IgD-negative memory B cell (primary cell): ENCODE data around the gene SYNDIG1. TPM values are rescaled to one million over a fixed set of nuclear protein-coding genes. Genes with fewer than 3 reads are reported as not detected.
A peak's percentile ranks its signal among the peaks of the same experiment; 100 is the strongest.

Source experiments
- H3K27ac Mint-ChIP-seq, 3 donors: one replicate each; pipeline ENCODE4 v1.8.0; 2020 to 2022; ENCODE audit warnings: mild to moderate bottlenecking in 3 of 3, mixed read lengths in 3 of 3, moderate library complexity in 1 of 3
- H3K27me3 Mint-ChIP-seq: one replicate; pipeline ENCODE4 v1.8.0; 2021; ENCODE audit warnings: mixed read lengths
- H3K36me3 Mint-ChIP-seq: one replicate; pipeline ENCODE4 v1.8.0; 2020; ENCODE audit warnings: mild to moderate bottlenecking, mixed read lengths
- H3K4me1 Mint-ChIP-seq, 3 donors: one replicate each; pipeline ENCODE4 v1.8.0; 2020 to 2022; ENCODE audit warnings: mixed read lengths in 3 of 3, mild to moderate bottlenecking in 1 of 3
- H3K4me3 Mint-ChIP-seq, 4 donors: one replicate each; pipeline ENCODE4 v1.8.0; 2020 to 2022; ENCODE audit warnings: mild to moderate bottlenecking in 4 of 4, mixed read lengths in 4 of 4, moderate library complexity in 3 of 4
- H3K9me3 Mint-ChIP-seq, 3 donors: one replicate each; pipeline ENCODE4 v1.8.0; 2020 to 2021; ENCODE audit warnings: mixed read lengths in 3 of 3, mild to moderate bottlenecking in 1 of 3
- polyA plus RNA-seq: library from polyadenylated mRNA; unstranded; fragments of 300-500 nt; fragmentation: Illumina TruSeq; gene quantifications from one replicate; pipeline ENCODE4 v1.2.3, GENCODE V29; 2021

SYNDIG1 gene
- polyA plus RNA-seq, 1 donor from 2014 or later = not detected

- Mint-ChIP-seq H3K36me3 (peaks cover 1% of the 10 kb centered on the region), H3K27ac (no peak overlapping the region), H3K27me3 (peaks cover 10% of the 10 kb centered on the region), H3K4me1 (peaks cover 0 to 2% (median 0%) of the 10 kb centered on the region in 3 donors), H3K9me3 (no peaks in the 10 kb centered on the region), H3K4me3 (no peak overlapping the region)
Measured at GRCh38 chr20:24588725-24589340, 119.4 kb downstream of the SYNDIG1 start.

GRCh38 chr20:24589381-24589780, 120.0 kb downstream of the SYNDIG1 start:
- H3K27me3 Mint-ChIP-seq = peaks cover 10% of the 10 kb centered on the region
- peaks cover 1% of the 10 kb centered on the region for H3K36me3 Mint-ChIP-seq
- peaks cover 0 to 3% (median 3%) of the 10 kb centered on the region in 3 donors for H3K4me1 Mint-ChIP-seq
- H3K9me3 Mint-ChIP-seq = no peaks in the 10 kb centered on the region
- H3K27ac Mint-ChIP-seq = no peak overlapping the region
- H3K4me3 Mint-ChIP-seq = no peak overlapping the region

- no peak overlapping the region for H3K27ac Mint-ChIP-seq
- H3K9me3 Mint-ChIP-seq = no peaks in the 10 kb centered on the region
- H3K27me3 Mint-ChIP-seq = peaks cover 8% of the 10 kb centered on the region
- no peak overlapping the region for H3K4me3 Mint-ChIP-seq
- H3K4me1 Mint-ChIP-seq = peaks cover 0 to 3% (median 3%) of the 10 kb centered on the region in 3 donors
- H3K36me3 Mint-ChIP-seq = no peaks in the 10 kb centered on the region
Measured at GRCh38 chr20:24589815-24590177, 120.4 kb downstream of the SYNDIG1 start.

GRCh38 chr20:24590178-24590982, 121.0 kb downstream of the SYNDIG1 start:
- H3K4me3 Mint-ChIP-seq = no peak overlapping the region
- H3K9me3 Mint-ChIP-seq = no peaks in the 10 kb centered on the region
- H3K36me3 Mint-ChIP-seq = no peaks in the 10 kb centered on the region
- peaks cover 6% of the 10 kb centered on the region for H3K27me3 Mint-ChIP-seq
- no peak overlapping the region for H3K27ac Mint-ChIP-seq
- peaks cover 0 to 3% (median 3%) of the 10 kb centered on the region in 3 donors for H3K4me1 Mint-ChIP-seq

GRCh38 chr20:24597051-24597450, 127.6 kb downstream of the SYNDIG1 start:
- H3K9me3 Mint-ChIP-seq = peaks cover 4 to 16% (median 8%) of the 10 kb centered on the region in 3 donors
- peaks cover 3% of the 10 kb centered on the region for H3K36me3 Mint-ChIP-seq
- no peak overlapping the region for H3K27ac Mint-ChIP-seq
- H3K4me3 Mint-ChIP-seq = no peak overlapping the region
- H3K27me3 Mint-ChIP-seq = no peaks in the 10 kb centered on the region
- H3K4me1 Mint-ChIP-seq = peaks cover 0 to 3% (median 3%) of the 10 kb centered on the region in 3 donors

- peaks cover 0 to 3% (median 3%) of the 10 kb centered on the region in 3 donors for H3K4me1 Mint-ChIP-seq
Measured at GRCh38 chr20:24598346-24598745, 128.9 kb downstream of the SYNDIG1 start.

GRCh38 chr20:24598996-24599395, 129.6 kb downstream of the SYNDIG1 start:
- H3K4me3 Mint-ChIP-seq = no peak overlapping the region
- peaks cover 3% of the 10 kb centered on the region for H3K36me3 Mint-ChIP-seq
- peaks cover 0 to 2% (median 2%) of the 10 kb centered on the region in 3 donors for H3K4me1 Mint-ChIP-seq
- H3K27me3 Mint-ChIP-seq = no peaks in the 10 kb centered on the region
- no peak overlapping the region for H3K27ac Mint-ChIP-seq
- peaks cover 8 to 21% (median 10%) of the 10 kb centered on the region in 3 donors for H3K9me3 Mint-ChIP-seq

More at GRCh38 chr20:24598346-24598745, 128.9 kb downstream of the SYNDIG1 start:
- peaks cover 8 to 21% (median 10%) of the 10 kb centered on the region in 3 donors for H3K9me3 Mint-ChIP-seq
- H3K36me3 Mint-ChIP-seq = peaks cover 3% of the 10 kb centered on the region
- no peak overlapping the region for H3K4me3 Mint-ChIP-seq
- H3K27ac Mint-ChIP-seq = no peak overlapping the region
- H3K27me3 Mint-ChIP-seq = no peaks in the 10 kb centered on the region

GRCh38 chr20:24600012-24600411, 130.6 kb downstream of the SYNDIG1 start:
- Mint-ChIP-seq H3K9me3 (peaks cover 8 to 21% (median 10%) of the 10 kb centered on the region in 3 donors), H3K27me3 (no peaks in the 10 kb centered on the region), H3K27ac (no peak overlapping the region), H3K4me3 (no peak overlapping the region), H3K36me3 (peaks cover 3% of the 10 kb centered on the region), H3K4me1 (peaks cover 0 to 2% (median 0%) of the 10 kb centered on the region in 3 donors)

GRCh38 chr20:24603454-24603853, 134.0 kb downstream of the SYNDIG1 start:
- no peak overlapping the region for H3K27ac Mint-ChIP-seq
- no peak overlapping the region for H3K4me3 Mint-ChIP-seq
- H3K36me3 Mint-ChIP-seq = peaks cover 3% of the 10 kb centered on the region
- peaks cover 8 to 21% (median 10%) of the 10 kb centered on the region in 3 donors for H3K9me3 Mint-ChIP-seq
- no peaks in the 10 kb centered on the region for H3K27me3 Mint-ChIP-seq
- H3K4me1 Mint-ChIP-seq = peaks cover 0 to 2% (median 1%) of the 10 kb centered on the region in 3 donors

- Mint-ChIP-seq H3K27ac (no peak overlapping the region), H3K4me3 (no peak overlapping the region), H3K4me1 (peaks cover 4 to 13% (median 7%) of the 10 kb centered on the region in 3 donors), H3K36me3 (no peaks in the 10 kb centered on the region), H3K27me3 (peaks cover 2% of the 10 kb centered on the region), H3K9me3 (peaks cover 8 to 17% (median 9%) of the 10 kb centered on the region in 3 donors)
Measured at GRCh38 chr20:24604966-24605665, 135.7 kb downstream of the SYNDIG1 start.

- peaks cover 6 to 15% (median 8%) of the 10 kb centered on the region in 3 donors for H3K9me3 Mint-ChIP-seq
- no peak overlapping the region for H3K27ac Mint-ChIP-seq
- peaks cover 4 to 15% (median 7%) of the 10 kb centered on the region in 3 donors for H3K4me1 Mint-ChIP-seq
- H3K36me3 Mint-ChIP-seq = no peaks in the 10 kb centered on the region
- no peak overlapping the region for H3K4me3 Mint-ChIP-seq
- H3K27me3 Mint-ChIP-seq = peaks cover 2% of the 10 kb centered on the region
Measured at GRCh38 chr20:24605937-24606455, 136.6 kb downstream of the SYNDIG1 start.

GRCh38 chr20:24607402-24607801, 138.0 kb downstream of the SYNDIG1 start:
- Mint-ChIP-seq H3K36me3 (no peaks in the 10 kb centered on the region), H3K9me3 (peaks cover under 1% of the 10 kb centered on the region in 3 donors), H3K27me3 (peaks cover 2% of the 10 kb centered on the region), H3K27ac (no peak overlapping the region), H3K4me1 (peaks cover 4 to 16% (median 7%) of the 10 kb centered on the region in 3 donors), H3K4me3 (no peak overlapping the region)

- H3K27ac Mint-ChIP-seq = peak overlapping the region in 2 of 3 donors; percentile 5 to 84
- peaks cover 2% of the 10 kb centered on the region for H3K27me3 Mint-ChIP-seq
Measured at GRCh38 chr20:24608926-24609667, 139.7 kb downstream of the SYNDIG1 start.

GRCh38 chr20:24609757-24610156, 140.3 kb downstream of the SYNDIG1 start:
- H3K4me3 Mint-ChIP-seq = no peak overlapping the region
- H3K27ac Mint-ChIP-seq = peak overlapping the region in 1 of 3 donors; percentile 84
- H3K9me3 Mint-ChIP-seq = no peaks in the 10 kb centered on the region
- H3K27me3 Mint-ChIP-seq = peaks cover 2% of the 10 kb centered on the region
- no peaks in the 10 kb centered on the region for H3K36me3 Mint-ChIP-seq
- H3K4me1 Mint-ChIP-seq = peaks cover 7 to 16% (median 8%) of the 10 kb centered on the region in 3 donors

More at GRCh38 chr20:24608926-24609667, 139.7 kb downstream of the SYNDIG1 start:
- Mint-ChIP-seq H3K36me3 (no peaks in the 10 kb centered on the region), H3K9me3 (no peaks in the 10 kb centered on the region), H3K4me3 (peak overlapping the region in 2 of 4 donors; percentile 19 to 68), H3K4me1 (peaks cover 7 to 16% (median 8%) of the 10 kb centered on the region in 3 donors)
